B cell (primary cell): ENCODE data around the gene PLEKHG3. TPM values are rescaled to one million over a fixed set of nuclear protein-coding genes. Genes with fewer than 3 reads are reported as not detected.

ENCODE experiments used
- ATAC-seq: fragments of 200-7000 bp; cut with Tn5 transposase; one replicate; pipeline ENCODE4 v1.10.0; 2021; ENCODE audit warnings: low read depth, mild to moderate bottlenecking, moderate number of reproducible peaks, moderate library complexity
- CTCF ChIA-PET: fragments of 350-600 bp; sonication (Branson Sonifier 250); formaldehyde crosslinking; loops from one replicate; lab custom pipeline; 2021; ENCODE audit warnings: antibody characterized with exemption, inconsistent platforms; lab: Charles Lee
- POLR2A ChIA-PET: fragments of 350-600 bp; sonication (Branson Sonifier 250); formaldehyde crosslinking; loops from one replicate; lab custom pipeline; 2021; ENCODE audit warnings: antibody characterized with exemption; lab: Charles Lee
- DNase-seq: peaks from one replicate; pipeline ENCODE4 v3.0.0; 2013
- H2AFZ ChIP-seq: 2 replicates; pipeline ENCODE4 v1.6.1; 2012; ENCODE audit warnings: mild to moderate bottlenecking, low read depth, low read length; ENCODE audit not compliant: insufficient read depth, poor library complexity, severe bottlenecking
- H3K27ac ChIP-seq, 2 donors: 1 replicate in 1 of 2; 2 replicates in 1 of 2; pipeline ENCODE4 v1.5.1; 2012 to 2013; ENCODE audit warnings: low read length in 2 of 2, mild to moderate bottlenecking in 2 of 2, moderate library complexity in 1 of 2
- H3K27me3 ChIP-seq, 4 experiments: fragments of 200-600 bp in 1 of 4; sonication (generic) in 1 of 4; replicated peaks in 1 of 4; 1 replicate in 2 of 4; 2 replicates in 2 of 4; pipeline versions ENCODE4 v1.6.1 to v1.7.0; 2013 to 2016; ENCODE audit warnings: low read length in 3 of 4, mild to moderate bottlenecking in 2 of 4, mixed read lengths in 1 of 4, moderate library complexity in 1 of 4; ENCODE audit not compliant: insufficient read depth in 4 of 4, control insufficient read depth in 3 of 4; ENCODE audit errors: control extremely low read depth in 1 of 4
- H3K36me3 ChIP-seq, 2 experiments: replicated peaks in 1 of 2; 1 replicate in 1 of 2; 2 replicates in 1 of 2; pipeline versions ENCODE4 v1.6.1 to v1.7.1; 2013; ENCODE audit warnings: low read length in 1 of 2; ENCODE audit not compliant: insufficient read depth in 2 of 2, control insufficient read depth in 1 of 2; ENCODE audit errors: control extremely low read depth in 1 of 2, extremely low read depth in 1 of 2
- H3K4me1 ChIP-seq, 2 donors: fragments of 200-600 bp in 1 of 2; sonication (generic) in 1 of 2; 1 replicate in 1 of 2; 2 replicates in 1 of 2; pipeline versions ENCODE4 v1.5.1 to v1.6.1; 2013 to 2017; ENCODE audit warnings: low read length in 2 of 2; ENCODE audit not compliant: control insufficient read depth in 2 of 2, insufficient read depth in 2 of 2
- H3K4me2 ChIP-seq: replicated peaks from 2 replicates; pipeline ENCODE3; 2012; ENCODE audit warnings: mild to moderate bottlenecking, low read depth, low read length; ENCODE audit not compliant: poor library complexity, severe bottlenecking
- H3K4me3 ChIP-seq, 5 experiments: fragments of 200-600 bp in 1 of 5; sonication (generic) in 1 of 5; 1 replicate in 3 of 5; 2 replicates in 2 of 5; pipeline versions ENCODE4 v1.5.1 to v1.7.0; 2011 to 2016; ENCODE audit warnings: low read length in 4 of 5, mild to moderate bottlenecking in 4 of 5, low read depth in 2 of 5, control low read depth in 1 of 5, moderate library complexity in 1 of 5; ENCODE audit not compliant: insufficient read depth in 1 of 5; ENCODE audit errors: control extremely low read depth in 1 of 5, extremely low read depth in 1 of 5
- H3K79me2 ChIP-seq: fragments of 200-600 bp; sonication (generic); one replicate; pipeline ENCODE4 v1.6.0; 2016; ENCODE audit warnings: low read length; ENCODE audit not compliant: control insufficient read depth, insufficient read depth
- H3K9ac ChIP-seq: fragments of 200-600 bp; sonication (generic); 2 replicates; pipeline ENCODE4 v1.6.1; 2017; ENCODE audit warnings: mild to moderate bottlenecking, low read length, moderate library complexity
- H3K9me3 ChIP-seq, 3 donors: one replicate each; pipeline versions ENCODE4 v1.6.1 to v1.7.1; 2013; ENCODE audit warnings: low read length in 2 of 3; ENCODE audit not compliant: control insufficient read depth in 2 of 3, insufficient read depth in 1 of 3; ENCODE audit errors: control extremely low read depth in 1 of 3
- H4K20me1 ChIP-seq: 2 replicates; pipeline ENCODE4 v1.6.0; 2012; ENCODE audit warnings: mild to moderate bottlenecking, low read length; ENCODE audit not compliant: insufficient read depth, control insufficient read depth, poor library complexity, severe bottlenecking
- H3K27ac Mint-ChIP-seq: one replicate; pipeline ENCODE4 v1.8.0; 2021; ENCODE audit warnings: mixed read lengths
- H3K27me3 Mint-ChIP-seq: one replicate; pipeline ENCODE4 v1.8.0; 2021; ENCODE audit warnings: mixed read lengths
- H3K4me1 Mint-ChIP-seq: one replicate; pipeline ENCODE4 v1.8.0; 2021; ENCODE audit warnings: mixed read lengths
- H3K4me3 Mint-ChIP-seq: one replicate; pipeline ENCODE4 v1.8.0; 2021; ENCODE audit warnings: mixed read lengths
- H3K9me3 Mint-ChIP-seq: one replicate; pipeline ENCODE4 v1.8.0; 2022; ENCODE audit warnings: mixed read lengths; ENCODE audit not compliant: insufficient read depth
- EZH2 ChIP-seq: IDR thresholded peaks from 2 replicates; pipeline ENCODE4 v1.6.1; 2012; ENCODE audit warnings: borderline replicate concordance, low read depth, mild to moderate bottlenecking, moderate library complexity, low read length; ENCODE audit not compliant: insufficient read depth, poor library complexity, severe bottlenecking
- WGBS: methylation state at CpG from one replicate; pipeline ENCODE4 v1.1.5; 2013; ENCODE audit warnings: missing lambda C conversion rate; ENCODE audit not compliant: insufficient coverage; 5-methylcytosine and 5-hydroxymethylcytosine counted together
- intact Hi-C: fragments of 100-400 bp; cut with micrococcal nuclease; formaldehyde crosslinking; loops from one replicate; pipeline ENCODE4 v1.10.0; 2022
- polyA plus RNA-seq: library from polyadenylated mRNA; depleted of rRNA; stranded (reverse); fragments of >200 nt; gene quantifications from 2 replicates; pipeline ENCODE4 v1.2.3, GENCODE V29; 2012
- total RNA-seq, 2 donors: library from RNA; stranded (reverse); fragments of 120-200 nt in 1 of 2; gene quantifications; 1 replicate in 1 of 2; 2 replicates in 1 of 2; pipeline versions ENCODE4 v1.2.3 to v1.2.4, GENCODE V29; 2013 to 2022
- TF ChIP-seq, protein P1 (sequence below): fragments of 200-600 bp; IDR thresholded peaks from one replicate; pipeline ENCODE4 v1.8.0; 2022; ENCODE audit warnings: antibody characterized with exemption, mild to moderate bottlenecking

The PLEKHG3 gene
- total and polyA plus RNA-seq, 2 donors (not counting 1 experiment from before 2014, with no cell fraction given): 0.12 to 0.25 TPM

DNA sequence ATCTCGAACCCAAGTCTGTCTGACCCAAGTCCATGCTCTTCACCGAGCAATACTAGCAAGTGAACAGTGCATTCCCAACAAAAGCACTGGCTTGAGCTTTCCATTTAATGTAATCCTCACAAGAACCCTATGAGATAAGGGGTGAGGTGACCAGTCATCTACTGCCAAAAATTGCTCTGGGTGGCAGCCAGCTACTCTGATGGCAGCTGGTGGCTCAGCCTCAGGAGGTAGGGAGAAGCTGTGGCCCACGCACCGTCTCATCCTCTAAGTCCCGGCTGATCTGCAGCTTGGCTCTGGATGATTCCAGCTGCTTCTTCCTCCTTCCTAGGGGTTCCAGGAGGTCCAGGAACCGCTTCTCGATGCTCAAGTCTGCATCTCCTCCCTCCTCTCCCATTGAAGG is 75.2 kb downstream of the PLEKHG3 start:
- DNase-seq (no peak), ATAC-seq (no peak)
- H3K4me3 Mint-ChIP-seq: no peak overlapping the region
- ChIA-PET POLR2A (no interaction called here), CTCF (interaction anchor here (1.9 kb wide), 1 partner anchor 15 kb away, joined by 4 read pairs; no protein-coding TSS in a partner anchor)
- Histone ChIP-seq H3K4me1 (no peaks in the 10 kb centered on the region), H3K4me2 (no peak overlapping the region), H3K27ac (no peak overlapping the region), H3K36me3 (no peaks in the 10 kb centered on the region), H3K4me3 (no peak overlapping the region), H3K9ac (no peak overlapping the region), H3K27me3 (no peaks in the 10 kb centered on the region), H2AFZ (no peak overlapping the region), H4K20me1 (no peaks in the 10 kb centered on the region), H3K9me3 (no peaks in the 10 kb centered on the region), H3K79me2 (no peaks in the 10 kb centered on the region)
- no peak for TF ChIP-seq EZH2
- TF ChIP-seq, protein P1, sequence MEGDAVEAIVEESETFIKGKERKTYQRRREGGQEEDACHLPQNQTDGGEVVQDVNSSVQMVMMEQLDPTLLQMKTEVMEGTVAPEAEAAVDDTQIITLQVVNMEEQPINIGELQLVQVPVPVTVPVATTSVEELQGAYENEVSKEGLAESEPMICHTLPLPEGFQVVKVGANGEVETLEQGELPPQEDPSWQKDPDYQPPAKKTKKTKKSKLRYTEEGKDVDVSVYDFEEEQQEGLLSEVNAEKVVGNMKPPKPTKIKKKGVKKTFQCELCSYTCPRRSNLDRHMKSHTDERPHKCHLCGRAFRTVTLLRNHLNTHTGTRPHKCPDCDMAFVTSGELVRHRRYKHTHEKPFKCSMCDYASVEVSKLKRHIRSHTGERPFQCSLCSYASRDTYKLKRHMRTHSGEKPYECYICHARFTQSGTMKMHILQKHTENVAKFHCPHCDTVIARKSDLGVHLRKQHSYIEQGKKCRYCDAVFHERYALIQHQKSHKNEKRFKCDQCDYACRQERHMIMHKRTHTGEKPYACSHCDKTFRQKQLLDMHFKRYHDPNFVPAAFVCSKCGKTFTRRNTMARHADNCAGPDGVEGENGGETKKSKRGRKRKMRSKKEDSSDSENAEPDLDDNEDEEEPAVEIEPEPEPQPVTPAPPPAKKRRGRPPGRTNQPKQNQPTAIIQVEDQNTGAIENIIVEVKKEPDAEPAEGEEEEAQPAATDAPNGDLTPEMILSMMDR: no peak
- H3K4me1 Mint-ChIP-seq: no peaks in the 10 kb centered on the region
- WGBS: 97% methylated on average over 7 of the region's 7 CpGs
- H3K9me3 Mint-ChIP-seq: no peaks in the 10 kb centered on the region
- no peaks in the 10 kb centered on the region for H3K27me3 Mint-ChIP-seq
- intact Hi-C loops: no loop called here
- no peak overlapping the region for H3K27ac Mint-ChIP-seq

- H3K27me3 Mint-ChIP-seq: peaks cover 6% of the 10 kb centered on the region
- 88% methylated on average over 11 of the region's 11 CpGs for WGBS
- no peaks in the 10 kb centered on the region for H3K9me3 Mint-ChIP-seq
- no peak overlapping the region for H3K4me3 ChIP-seq
- no peak overlapping the region for H3K4me3 Mint-ChIP-seq
- no peaks in the 10 kb centered on the region for H3K36me3 ChIP-seq
- H2AFZ ChIP-seq: no peak overlapping the region
- H3K27ac ChIP-seq: no peak overlapping the region
- ChIA-PET POLR2A (no interaction called here), CTCF (no interaction called here)
- no peaks in the 10 kb centered on the region for H3K79me2 ChIP-seq
- no peaks in the 10 kb centered on the region for H3K9me3 ChIP-seq
- intact Hi-C loops: no loop called here
- ATAC-seq (no peak), DNase-seq (no peak)
- H3K4me1 Mint-ChIP-seq: no peaks in the 10 kb centered on the region
- no peak overlapping the region for H3K9ac ChIP-seq
- no peaks in the 10 kb centered on the region for H3K27me3 ChIP-seq
- no peaks in the 10 kb centered on the region for H3K4me1 ChIP-seq
- H4K20me1 ChIP-seq: no peaks in the 10 kb centered on the region
- TF ChIP-seq, protein P1: no peak
- TF ChIP-seq EZH2: no peak
- no peak overlapping the region for H3K4me2 ChIP-seq
- no peak overlapping the region for H3K27ac Mint-ChIP-seq
These were observed 78.0 kb downstream of the PLEKHG3 start for GRCh38 chr14:64782196-64782595.
